Glomerular endothelial cell (primary cell): ENCODE results near the gene G6PC1. TPM values are rescaled to one million over a fixed set of nuclear protein-coding genes. Genes with fewer than 3 reads are reported as not detected.

Source experiments
- DNase-seq: peaks from one replicate; pipeline ENCODE4 v3.0.0-alpha.2; 2011; ENCODE audit warnings: low read depth, low spot score; ENCODE audit errors: extremely low read depth
- total RNA-seq: library from RNA; depleted of rRNA; stranded (reverse); fragments of >200 nt; gene quantifications from 2 replicates; pipeline ENCODE4 v1.2.3, GENCODE V29; 2015

Gene G6PC1
- total RNA-seq, 1 donor from 2014 or later = not detected

GRCh38 chr17:42929497-42929844 is 28.9 kb downstream of the G6PC1 start:
- no peak for DNase-seq

- DNase-seq = no peak
Measured at GRCh38 chr17:42937712-42938596, 37.4 kb downstream of the G6PC1 start.

- DNase-seq = no peak
Measured at GRCh38 chr17:42944211-42944610, 43.6 kb downstream of the G6PC1 start.

- no peak for DNase-seq
Measured at GRCh38 chr17:42946812-42947211, 46.2 kb downstream of the G6PC1 start.

GRCh38 chr17:42950044-42950783 is 49.6 kb downstream of the G6PC1 start:
- DNase-seq = no peak

Other genes starting within 250 kb of the G6PC1 start
- 18.7 and 20.8 TPM in 2 replicates for gene TUBG2, start 241.5 kb upstream of the G6PC1 start, total RNA-seq
- 12.2 and 15.6 TPM in 2 replicates for gene PLEKHH3, start 223.8 kb upstream of the G6PC1 start, total RNA-seq
- 0.34 and 1.4 TPM in 2 replicates for gene CCR10, start 219.0 kb upstream of the G6PC1 start, total RNA-seq
- gene CNTNAP1, start 218.3 kb upstream of the G6PC1 start, total RNA-seq = 17.6 and 17.9 TPM in 2 replicates
- 10.4 and 20.0 TPM in 2 replicates for gene EZH1, start 155.8 kb upstream of the G6PC1 start, total RNA-seq
- gene RAMP2, start 139.6 kb upstream of the G6PC1 start, total RNA-seq = 6.3 and 23.7 TPM in 2 replicates
- gene VPS25, start 127.3 kb upstream of the G6PC1 start, total RNA-seq = 67.1 and 82.4 TPM in 2 replicates
- gene WNK4, start 120.2 kb upstream of the G6PC1 start, total RNA-seq = 8.8 and 10.4 TPM in 2 replicates
- gene COA3, start 102.1 kb upstream of the G6PC1 start, total RNA-seq = 48.7 and 65.7 TPM in 2 replicates
- gene CNTD1, start 101.9 kb upstream of the G6PC1 start, total RNA-seq = 0.29 TPM in 1 of 2 replicates, not detected in the other
- gene BECN1, start 76.5 kb upstream of the G6PC1 start, total RNA-seq = 70.7 and 115 TPM in 2 replicates
- gene PSME3, start 67.4 kb upstream of the G6PC1 start, total RNA-seq = 127 and 130 TPM in 2 replicates
- 1.8 and 2.0 TPM in 2 replicates for gene AOC2, start 56.2 kb upstream of the G6PC1 start, total RNA-seq
- 0.05 and 0.82 TPM in 2 replicates for gene AOC3, start 49.6 kb upstream of the G6PC1 start, total RNA-seq
- 20.1 and 34.1 TPM in 2 replicates for gene AARSD1, start 63.7 kb downstream of the G6PC1 start, total RNA-seq
- 2.4 and 3.2 TPM in 2 replicates for gene PTGES3L, start 79.3 kb downstream of the G6PC1 start, total RNA-seq
- 8.3 and 13.5 TPM in 2 replicates for gene RUNDC1, start 79.8 kb downstream of the G6PC1 start, total RNA-seq
- 1,137 and 1,523 TPM in 2 replicates for gene RPL27, start 97.6 kb downstream of the G6PC1 start, total RNA-seq
- 31.6 and 33.4 TPM in 2 replicates for gene IFI35, start 106.0 kb downstream of the G6PC1 start, total RNA-seq
- gene VAT1, start 121.6 kb downstream of the G6PC1 start, total RNA-seq = 602 and 750 TPM in 2 replicates
- gene RND2, start 124.4 kb downstream of the G6PC1 start, total RNA-seq = 0.18 and 0.29 TPM in 2 replicates
- gene BRCA1, start 224.6 kb downstream of the G6PC1 start, total RNA-seq = 9.7 and 14.0 TPM in 2 replicates